SKM-1 treated with dmso at 0.1 percent for 144 hours (cell line): ENCODE results near the gene MYO18B.

Source experiments
- DNase-seq: peaks from one replicate; lab custom pipeline; 2025; ENCODE audit not compliant: unreplicated experiment; lab: John Stamatoyannopoulos, UW

Gene MYO18B

DNA sequence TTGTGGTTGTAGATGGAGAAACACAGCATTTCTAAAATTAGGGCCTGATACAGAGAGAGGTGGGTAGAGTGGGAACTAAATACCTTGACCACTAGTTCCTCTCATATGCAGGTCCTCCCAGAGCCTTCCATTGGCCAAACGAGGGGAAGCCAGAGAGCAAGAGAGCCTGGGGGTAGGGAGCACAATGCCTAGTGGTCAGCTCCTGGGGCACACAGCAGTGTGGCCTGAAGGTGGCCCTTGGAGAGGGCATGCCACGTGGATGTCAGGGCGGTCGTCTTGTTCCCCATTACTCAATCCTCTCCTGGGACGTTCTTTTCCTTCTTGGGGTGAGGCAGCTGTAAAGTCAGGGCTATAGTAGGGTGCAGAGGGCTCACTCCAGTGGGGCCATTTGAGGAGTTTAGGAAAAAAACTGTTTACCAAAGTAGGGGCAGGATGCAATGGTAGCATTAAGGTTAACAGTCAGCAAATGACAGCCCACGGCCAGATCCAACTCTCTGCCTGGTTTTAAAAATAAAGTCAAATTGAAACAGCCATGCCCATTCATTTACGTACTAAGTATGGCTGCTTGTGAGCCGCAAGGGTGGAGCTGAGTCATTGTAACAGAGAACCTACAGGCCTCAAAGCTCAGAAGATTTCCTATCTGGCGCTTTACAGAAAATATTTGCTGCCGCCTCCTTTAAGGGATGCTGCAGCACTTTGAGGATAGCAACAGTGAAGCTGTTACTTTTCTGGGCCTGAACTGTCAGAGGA lies 7.6 kb downstream of the MYO18B start:
- DNase-seq = no peak

DNA sequence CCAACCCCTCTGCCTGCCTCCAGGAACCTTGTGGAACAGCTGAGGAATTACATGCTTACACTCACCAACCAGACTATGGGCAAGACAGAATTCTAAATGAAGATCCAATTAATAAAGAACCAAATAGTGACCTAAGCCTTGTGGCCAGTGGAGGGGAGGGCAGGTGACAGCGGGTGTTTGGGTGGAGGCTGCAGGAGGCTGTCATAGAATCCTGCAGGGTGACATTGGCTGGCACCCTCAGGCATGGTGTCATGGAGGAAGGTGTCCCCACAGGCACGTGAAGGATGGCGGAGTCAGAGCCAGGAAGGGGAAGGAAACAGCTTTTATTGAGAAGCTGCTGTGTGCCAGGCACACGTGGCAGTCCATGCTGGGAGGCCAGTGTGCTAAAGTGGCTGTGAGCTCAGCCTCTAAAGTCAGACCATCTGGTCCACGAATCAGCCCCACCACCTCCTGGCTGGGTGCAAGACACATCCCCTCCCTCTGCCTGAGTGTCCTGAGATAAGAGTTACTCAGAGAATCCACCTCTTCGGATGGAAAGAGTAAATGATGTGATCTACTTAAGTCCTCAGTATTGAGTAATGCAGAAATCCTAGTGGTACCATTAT lies 8.7 kb downstream of the MYO18B start:
- no peak for DNase-seq

DNA sequence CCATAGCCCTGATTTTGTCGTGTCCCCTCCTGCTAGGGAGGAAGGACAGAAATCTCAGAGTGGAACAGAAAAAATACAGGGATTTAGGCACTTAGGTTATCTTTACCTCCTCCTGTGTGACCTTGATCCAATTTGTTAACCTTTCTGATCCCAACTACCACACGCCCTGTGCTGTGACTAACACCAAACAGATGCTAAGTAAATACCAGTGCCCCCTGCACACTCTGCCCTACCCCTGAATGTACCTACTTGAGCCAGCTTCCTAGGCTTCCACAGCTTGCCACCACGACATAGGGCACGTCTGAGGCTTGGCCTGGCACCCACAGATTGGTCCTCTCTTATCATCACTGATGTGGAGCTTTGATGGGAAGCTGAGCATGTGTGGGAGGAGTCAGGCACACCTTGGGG lies 9.2 kb downstream of the MYO18B start:
- DNase-seq = no peak

GRCh38 chr22:25752615-25753214 lies 10.7 kb downstream of the MYO18B start:
- no peak for DNase-seq

DNA sequence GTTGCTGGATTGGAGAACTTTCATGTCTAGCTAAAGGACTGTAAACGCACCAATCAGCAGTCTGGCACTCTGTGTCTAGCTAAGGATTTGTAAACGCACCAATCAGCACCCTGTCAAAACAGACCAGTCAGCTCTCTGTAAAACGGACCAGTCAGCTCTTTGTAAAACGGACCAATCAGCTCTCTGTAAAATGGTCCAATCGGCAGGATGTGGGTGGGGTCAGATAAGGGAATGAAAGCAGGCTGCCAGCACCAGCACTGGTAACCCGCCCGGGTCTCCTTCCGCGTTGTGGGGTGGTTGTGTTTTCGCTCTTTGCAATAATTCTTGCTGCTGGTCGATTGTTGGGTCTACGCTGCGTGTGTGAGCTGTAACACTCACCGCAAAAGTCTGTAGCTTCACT lies 11.3 kb downstream of the MYO18B start:
- DNase-seq = no peak

DNA sequence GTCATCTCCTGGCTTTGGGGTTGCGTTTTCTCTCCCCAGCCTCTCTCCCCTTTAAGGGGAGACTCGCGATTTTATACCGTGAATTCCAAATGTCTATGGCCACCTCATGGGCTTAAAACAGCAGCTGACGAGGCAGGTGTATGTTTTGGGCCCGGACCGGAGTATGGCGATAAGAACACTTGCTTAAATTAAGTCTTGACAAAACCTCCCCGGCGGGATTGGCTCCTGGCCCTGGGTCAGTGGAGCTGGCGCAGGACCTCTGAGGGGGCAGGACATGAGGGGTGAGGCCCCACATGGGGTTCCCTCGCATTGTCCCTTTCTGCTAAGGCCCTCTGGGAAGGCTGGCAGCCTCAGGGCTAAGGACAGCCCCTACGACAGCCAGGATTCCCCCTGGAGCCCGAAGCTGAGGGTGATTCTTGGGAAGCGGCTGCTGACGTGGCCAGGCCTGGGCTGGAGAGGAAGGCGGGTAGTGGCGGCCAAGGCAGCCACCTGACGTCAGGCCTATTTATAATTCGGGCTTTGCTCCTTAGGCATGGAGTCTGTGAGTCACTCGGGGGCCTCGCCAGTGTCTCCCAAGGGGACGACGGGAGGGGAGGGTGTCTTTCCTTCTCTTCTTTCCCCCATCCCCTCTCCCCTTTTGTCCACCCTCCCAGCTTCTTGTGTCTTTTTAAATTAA lies 12.7 kb downstream of the MYO18B start:
- no peak for DNase-seq

DNA sequence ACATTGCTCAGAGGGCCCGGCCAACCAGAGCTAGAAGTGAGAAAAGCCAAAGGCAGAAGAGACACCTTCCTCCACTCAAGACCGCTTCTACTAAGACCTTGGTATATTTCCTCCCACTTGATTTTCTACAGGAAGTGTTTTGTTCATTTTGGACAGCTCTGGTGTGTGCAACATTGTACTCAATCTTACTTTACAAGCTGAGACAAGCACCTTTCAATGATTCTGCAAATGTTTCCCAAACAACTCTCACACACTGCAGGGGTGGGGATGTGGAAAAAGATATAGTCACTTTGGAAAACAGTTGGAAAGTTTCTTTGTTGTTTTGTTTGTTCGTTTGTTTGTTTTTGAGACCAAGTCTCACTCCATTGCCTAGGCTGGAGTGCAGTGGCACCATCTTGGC lies 15.7 kb downstream of the MYO18B start:
- no peak for DNase-seq

DNA sequence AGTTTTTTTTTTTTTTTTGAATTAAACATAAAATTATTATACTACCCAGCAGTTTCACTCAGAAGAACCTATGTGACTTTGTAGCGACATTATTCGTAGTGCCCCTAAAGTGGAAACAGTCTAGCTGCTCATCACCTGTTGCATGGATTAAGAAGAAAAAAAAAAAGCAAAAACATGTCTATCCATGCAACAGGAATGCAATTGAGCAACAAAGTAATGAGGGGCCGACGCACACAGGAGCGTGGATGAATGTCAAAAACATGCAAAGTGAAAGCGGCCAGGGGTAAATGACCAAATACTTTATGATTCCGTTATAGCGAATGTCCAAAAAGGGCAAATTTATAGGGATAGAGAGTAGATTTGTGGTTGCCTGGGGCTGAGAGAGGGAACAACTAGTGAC lies 16.3 kb downstream of the MYO18B start:
- no peak for DNase-seq

GRCh38 chr22:25759825-25760231 lies 17.8 kb downstream of the MYO18B start:
- DNase-seq = peak; percentile 76

- DNase-seq = no peak
These were observed 18.3 kb downstream of the MYO18B start for GRCh38 chr22:25760294-25760693.

- DNase-seq = no peak
These were observed 19.0 kb downstream of the MYO18B start for GRCh38 chr22:25760848-25761595.

GRCh38 chr22:25762147-25762546 lies 20.2 kb downstream of the MYO18B start:
- DNase-seq = no peak

DNA sequence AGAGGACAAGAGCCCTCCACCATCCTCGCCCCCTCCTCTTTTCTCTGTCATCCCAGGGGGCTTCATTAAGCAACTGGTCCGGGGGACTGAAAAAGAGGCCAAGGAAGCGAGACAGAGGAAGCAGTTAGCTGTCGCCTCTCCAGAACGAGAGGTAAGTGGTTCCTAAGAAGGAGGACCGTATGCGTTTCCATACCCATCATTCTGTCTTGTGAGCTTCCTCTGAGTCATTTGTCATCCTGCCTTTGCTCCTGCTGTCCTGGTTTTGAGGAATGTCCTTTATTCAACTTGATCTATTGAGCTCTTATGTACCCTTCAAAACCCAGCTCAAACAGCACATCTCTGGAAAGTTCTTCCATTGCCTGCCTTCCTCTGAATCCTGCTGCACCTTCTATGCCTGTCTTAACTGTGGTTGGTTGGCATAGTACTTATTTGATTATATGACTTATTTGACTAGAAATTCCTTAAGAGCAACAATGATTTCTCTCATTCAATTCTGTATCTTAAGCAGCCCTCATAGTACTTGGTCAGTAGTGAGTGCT lies 21.3 kb downstream of the MYO18B start:
- no peak for DNase-seq

DNA sequence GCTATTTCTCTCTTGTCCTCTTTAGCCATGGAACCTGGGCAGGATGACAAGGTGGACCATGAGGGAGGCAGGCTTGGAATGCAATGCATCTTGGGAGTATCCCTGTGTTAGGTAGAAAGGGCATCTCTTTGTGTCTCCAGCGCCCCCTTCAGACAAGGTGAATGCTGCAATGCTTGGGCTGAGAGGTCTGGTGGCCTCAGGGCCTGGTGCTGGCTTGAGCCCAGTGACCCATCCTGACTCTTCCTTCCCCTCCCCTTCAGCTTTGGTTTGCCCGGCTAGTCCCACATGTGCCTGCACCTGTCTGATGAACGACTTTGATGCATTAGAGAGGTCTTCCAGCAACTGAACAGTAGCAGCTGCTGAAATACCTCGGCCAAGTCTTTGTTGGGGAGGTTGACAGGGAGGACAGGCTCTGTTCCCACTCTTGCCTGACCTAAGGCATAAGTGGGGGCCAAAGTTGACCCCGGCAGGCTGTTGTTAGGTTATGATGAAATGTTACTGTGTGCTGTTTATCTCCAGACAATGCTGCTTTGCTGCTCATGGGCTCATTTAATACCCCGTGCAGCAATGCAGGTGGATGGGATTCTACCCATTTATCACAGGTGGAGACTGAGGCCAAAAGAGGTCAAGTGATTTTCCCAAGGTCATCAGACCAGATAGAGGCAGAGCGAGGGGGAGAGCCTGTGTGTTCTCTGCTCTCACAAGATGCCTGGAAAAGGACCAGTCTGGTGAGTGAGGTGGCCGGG lies 22.5 kb downstream of the MYO18B start:
- DNase-seq = no peak

- DNase-seq = no peak
These were observed 23.0 kb downstream of the MYO18B start for GRCh38 chr22:25765016-25765367.

- DNase-seq = no peak
These were observed 23.8 kb downstream of the MYO18B start for GRCh38 chr22:25765801-25766200.

GRCh38 chr22:25766418-25766817 lies 24.4 kb downstream of the MYO18B start:
- no peak for DNase-seq

DNA sequence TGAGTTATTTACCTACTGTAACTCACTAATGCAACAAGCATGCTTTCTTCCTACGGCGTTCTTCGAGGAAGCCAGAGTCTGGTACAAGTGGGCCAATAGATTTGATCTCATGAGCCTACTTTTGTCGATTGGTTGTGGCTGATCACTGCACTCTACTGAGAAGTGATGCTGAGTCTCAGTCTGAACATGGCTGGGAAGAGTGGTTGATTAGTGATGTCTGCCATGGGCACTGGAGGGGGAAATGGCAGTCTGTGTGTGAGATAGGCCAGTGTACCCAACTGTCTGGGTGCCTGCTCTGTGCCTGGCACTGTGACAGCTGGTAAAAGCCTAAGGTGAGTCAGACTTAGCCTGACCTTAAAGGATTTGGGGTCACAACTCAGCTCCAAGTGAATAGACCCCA lies 28.3 kb downstream of the MYO18B start:
- no peak for DNase-seq

DNA sequence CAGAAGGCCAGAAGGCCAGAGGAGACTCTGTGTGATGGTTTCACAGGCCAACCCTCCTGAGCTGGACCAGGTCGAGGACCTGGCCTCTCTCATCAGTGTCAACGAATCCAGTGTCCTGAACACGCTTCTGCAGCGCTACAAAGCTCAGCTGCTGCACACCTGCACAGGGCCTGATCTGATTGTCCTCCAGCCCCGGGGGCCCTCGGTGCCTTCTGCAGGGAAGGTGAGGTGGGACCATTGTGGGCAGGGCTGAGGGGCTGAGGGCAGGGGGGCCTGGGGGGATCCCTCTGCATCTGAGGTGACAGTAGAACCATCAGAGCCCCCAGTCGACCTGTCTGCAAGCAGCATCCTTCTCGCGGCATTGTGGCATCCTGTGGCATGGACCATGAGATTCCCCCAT lies 30.3 kb downstream of the MYO18B start:
- no peak for DNase-seq

GRCh38 chr22:25774575-25775026 lies 32.6 kb downstream of the MYO18B start:
- DNase-seq = no peak
